GM12873 (cell line): ENCODE results near the gene DGLUCY.

Experiments used
- CTCF ChIP-seq: IDR thresholded peaks from 2 replicates; pipeline ENCODE4 v1.5.1; 2012; ENCODE audit warnings: low read depth, mild to moderate bottlenecking, moderate library complexity, low read length, control low read depth; ENCODE audit not compliant: insufficient read depth; ENCODE audit errors: missing control alignments

DGLUCY gene

GRCh38 chr14:91272341-91273272 lies 158.7 kb downstream of the DGLUCY start:
- TF ChIP-seq CTCF, result no peak

GRCh38 chr14:91273273-91273884 lies 159.5 kb downstream of the DGLUCY start:
- no peak for TF ChIP-seq CTCF

- no peak for TF ChIP-seq CTCF
Measured at GRCh38 chr14:91273885-91274273, 160.0 kb downstream of the DGLUCY start.

GRCh38 chr14:91274796-91275195 lies 160.9 kb downstream of the DGLUCY start:
- TF ChIP-seq CTCF, result no peak
